GM18517 (cell line): ENCODE data around the gene PTTG1IP.

Source experiments
- ATAC-seq: cut with Tn5 transposase; IDR thresholded peaks from one replicate; pipeline ENCODE4 v1.9.1; 2021; ENCODE audit warnings: mild to moderate bottlenecking, moderate library complexity; ENCODE audit not compliant: unreplicated experiment

The PTTG1IP gene

GRCh38 chr21:44896561-44897286 is 23.2 kb upstream of the PTTG1IP start:
- ATAC-seq = no peak

GRCh38 chr21:44895859-44896258 is 22.4 kb upstream of the PTTG1IP start:
- no peak for ATAC-seq

DNA sequence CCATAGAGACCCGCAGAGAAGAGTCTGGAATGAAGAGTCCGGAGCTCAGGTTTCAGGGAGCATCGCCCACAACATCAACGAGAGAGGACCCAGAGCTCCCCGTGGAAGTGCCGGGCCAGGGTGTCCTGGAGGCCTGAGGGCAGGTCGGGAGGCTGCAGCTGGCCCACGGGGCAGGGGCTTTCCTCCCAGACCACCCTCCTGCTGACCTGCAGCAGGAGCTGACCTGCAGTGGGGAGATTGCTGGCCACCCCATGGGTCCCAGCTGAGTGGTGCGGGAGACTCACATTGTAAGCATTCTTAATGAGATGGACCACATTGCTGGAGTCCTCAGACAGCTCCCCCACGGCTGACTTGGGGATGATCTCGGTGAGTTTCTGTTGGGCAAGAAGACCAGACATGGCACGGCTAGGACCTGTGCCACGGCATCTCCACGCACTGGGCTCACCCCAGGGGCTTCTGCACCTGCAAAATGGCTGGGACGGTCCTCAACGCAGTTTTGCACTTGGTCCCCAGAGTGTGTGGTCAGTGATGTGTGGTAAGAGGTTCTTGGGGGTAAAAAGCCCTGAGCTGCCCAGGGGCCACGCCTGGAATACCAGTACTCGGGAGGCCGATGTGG is 21.3 kb upstream of the PTTG1IP start:
- ATAC-seq = no peak

DNA sequence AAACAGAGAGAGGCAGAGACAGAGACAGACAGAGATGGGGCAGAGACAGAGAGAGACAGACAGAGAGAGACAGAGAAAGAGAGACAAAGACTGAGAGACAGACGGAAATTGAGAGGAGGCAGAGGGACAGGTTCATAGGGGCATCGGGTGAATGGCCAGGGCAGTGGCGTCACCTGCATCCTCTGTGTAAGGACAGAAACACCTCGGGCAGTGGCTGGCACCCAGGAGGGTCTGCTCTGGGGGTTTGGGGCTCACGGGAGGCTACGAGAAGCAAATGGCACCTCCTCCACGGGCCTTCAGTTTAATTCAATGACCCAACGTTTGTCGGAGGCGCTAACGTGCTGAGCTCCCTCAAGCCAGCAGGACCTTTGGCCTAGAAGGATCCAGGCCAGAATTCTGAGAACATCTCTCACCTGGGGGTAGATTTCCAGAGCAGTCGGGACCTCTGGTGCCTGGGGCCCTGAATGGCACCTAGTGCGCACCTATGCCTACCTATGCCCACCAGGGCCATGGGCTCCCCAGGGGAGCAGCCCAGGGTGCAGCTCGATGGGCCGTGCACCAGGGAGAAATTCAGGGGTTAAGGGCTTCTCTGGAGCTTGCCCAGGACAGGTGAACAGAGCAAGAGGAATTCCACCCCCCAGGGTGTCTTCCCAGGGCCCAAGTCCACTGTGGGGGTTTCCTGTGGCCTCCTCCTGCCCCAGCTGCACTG is 20.6 kb upstream of the PTTG1IP start:
- ATAC-seq = no peak

GRCh38 chr21:44893278-44893556 is 19.7 kb upstream of the PTTG1IP start:
- ATAC-seq = no peak

DNA sequence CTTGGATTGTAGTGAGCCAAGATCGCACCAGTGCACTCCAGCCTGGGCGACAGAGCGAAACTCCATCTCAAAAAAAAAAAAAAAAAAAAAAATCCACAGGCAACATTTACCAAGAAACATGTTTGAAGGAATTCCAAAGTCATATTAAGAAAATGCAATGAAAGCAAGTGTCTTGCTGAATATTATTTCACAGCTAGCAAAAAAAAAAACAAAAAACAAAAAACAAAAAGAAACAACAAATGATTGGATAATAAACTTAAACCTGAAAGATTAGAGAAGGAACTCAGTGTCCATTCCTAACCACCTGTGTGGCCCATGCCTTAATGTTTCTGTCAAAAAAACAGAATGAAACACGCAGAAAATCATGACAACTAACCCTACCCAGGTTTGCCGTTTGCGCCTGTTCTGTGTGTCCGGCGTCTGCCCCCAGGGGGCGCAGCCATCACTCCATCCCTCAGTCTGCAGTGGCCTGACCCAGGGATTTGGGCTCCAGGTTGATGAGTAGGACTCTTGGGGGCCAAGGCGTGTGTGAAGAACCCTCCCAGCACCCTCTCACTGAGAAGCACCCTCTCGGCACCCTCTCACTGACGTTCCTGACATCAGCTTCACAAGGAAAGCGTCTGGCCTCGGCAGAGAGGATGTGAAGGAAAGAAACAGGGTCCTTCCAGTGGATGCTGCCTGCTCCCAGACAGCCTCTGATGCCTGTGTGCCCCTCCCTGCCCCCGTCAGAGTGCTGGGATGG is 19.2 kb upstream of the PTTG1IP start:
- ATAC-seq = no peak

GRCh38 chr21:44892095-44892494 is 18.6 kb upstream of the PTTG1IP start:
- ATAC-seq = no peak

GRCh38 chr21:44891631-44892031 is 18.1 kb upstream of the PTTG1IP start:
- no peak for ATAC-seq

GRCh38 chr21:44890961-44891541 is 17.6 kb upstream of the PTTG1IP start:
- ATAC-seq = no peak

- no peak for ATAC-seq
These were observed 16.9 kb upstream of the PTTG1IP start for GRCh38 chr21:44890338-44890931.

GRCh38 chr21:44889625-44890337 is 16.3 kb upstream of the PTTG1IP start:
- ATAC-seq = no peak

GRCh38 chr21:44888581-44889550 is 15.4 kb upstream of the PTTG1IP start:
- no peak for ATAC-seq

- ATAC-seq = no peak
These were observed 14.5 kb upstream of the PTTG1IP start for GRCh38 chr21:44887807-44888580.

- ATAC-seq = no peak
These were observed 13.8 kb upstream of the PTTG1IP start for GRCh38 chr21:44887126-44887806.

DNA sequence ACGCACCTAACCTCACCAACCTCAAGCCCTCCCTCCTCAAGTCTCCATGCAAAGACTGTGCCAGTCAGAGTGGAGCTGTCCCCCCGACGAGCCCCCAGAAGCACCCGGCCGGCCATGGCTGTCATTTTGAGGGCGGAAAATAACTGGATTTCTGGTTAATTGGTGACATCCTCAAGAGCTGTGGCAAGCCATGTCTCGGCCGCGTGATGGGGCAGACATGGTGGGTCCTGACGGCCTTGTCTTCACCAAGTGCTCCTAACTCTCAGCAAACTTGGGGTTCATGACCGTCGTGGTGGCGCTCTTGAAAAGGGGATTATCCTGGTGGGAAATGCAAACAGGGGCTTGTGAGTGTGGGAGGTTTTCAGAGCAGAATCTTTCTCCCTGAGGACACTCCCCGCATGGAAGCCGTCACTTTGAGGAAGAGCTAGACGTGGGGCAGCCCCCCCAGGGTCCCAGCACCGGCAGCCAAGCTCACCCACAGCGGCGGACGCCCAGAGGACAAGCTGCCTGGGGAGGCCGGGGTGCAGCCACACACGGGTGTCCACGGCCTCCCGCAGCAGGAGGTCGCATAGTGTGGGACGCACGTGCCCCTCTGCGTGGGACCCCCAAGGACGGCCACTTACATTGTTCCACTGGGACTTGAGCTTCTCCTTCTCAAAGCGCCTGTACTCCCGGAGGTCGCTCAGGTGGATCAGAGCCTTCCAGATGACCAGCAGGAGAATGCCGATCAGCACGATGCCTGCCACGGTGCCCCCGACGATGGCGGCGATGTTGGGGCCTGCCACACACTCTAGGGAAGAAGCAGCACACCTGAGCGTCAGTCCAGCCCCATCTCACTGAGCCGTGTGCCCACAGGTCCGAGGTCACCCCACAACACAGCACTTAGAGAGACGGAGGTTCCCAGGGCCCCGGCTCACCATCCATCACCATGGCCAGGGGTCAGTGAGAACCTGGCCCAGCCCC is 12.9 kb upstream of the PTTG1IP start:
- no peak for ATAC-seq

GRCh38 chr21:44885615-44886014 is 12.1 kb upstream of the PTTG1IP start:
- ATAC-seq = no peak

GRCh38 chr21:44884097-44884496 is 10.6 kb upstream of the PTTG1IP start:
- no peak for ATAC-seq
